Neural cell (in vitro differentiated cells): ENCODE results near the gene LILRB5.
"Not testable (repeated sequence)": the region's sequence is repeated elsewhere in the genome, so short reads cannot be mapped to it uniquely, and the experiment has no call there.

Experiments used
- CTCF ChIP-seq: fragments of 450-650 bp; IDR thresholded peaks from 2 replicates; pipeline ENCODE4 v1.5.1; 2014; ENCODE audit warnings: antibody characterized with exemption, mild to moderate bottlenecking, moderate library complexity; ENCODE audit not compliant: poor library complexity, severe bottlenecking
- EP300 ChIP-seq: fragments of 450-650 bp; conservative IDR thresholded peaks from 2 replicates; pipeline ENCODE4 v1.6.1; 2014; ENCODE audit warnings: antibody characterized with exemption, mild to moderate bottlenecking, moderate library complexity; ENCODE audit not compliant: poor library complexity, severe bottlenecking
- EZH2 ChIP-seq: fragments of 200-600, 300-800 bp; shearing (Covaris generic), sonication (generic); IDR thresholded peaks from 2 replicates; pipeline ENCODE4 v1.6.1; 2014; ENCODE audit warnings: antibody characterized with exemption, low read length, borderline replicate concordance, mild to moderate bottlenecking; ENCODE audit not compliant: insufficient read depth, poor library complexity, severe bottlenecking
- MXI1 ChIP-seq: fragments of 450-650 bp; conservative IDR thresholded peaks from 2 replicates; pipeline ENCODE4 v1.6.1; 2014; ENCODE audit warnings: antibody characterized with exemption, mild to moderate bottlenecking; ENCODE audit not compliant: poor library complexity, severe bottlenecking
- POLR2AphosphoS5 ChIP-seq: IDR thresholded peaks from 2 replicates; pipeline ENCODE4 v1.6.1; 2012
- RAD21 ChIP-seq: fragments of 450-650 bp; conservative IDR thresholded peaks from 2 replicates; pipeline ENCODE4 v1.6.1; 2014; ENCODE audit warnings: antibody characterized with exemption, mild to moderate bottlenecking, moderate library complexity
- SMC3 ChIP-seq: fragments of 450-650 bp; conservative IDR thresholded peaks from 2 replicates; pipeline ENCODE4 v1.6.1; 2014; ENCODE audit warnings: antibody characterized with exemption, mild to moderate bottlenecking, moderate library complexity; ENCODE audit not compliant: poor library complexity
- TAF1 ChIP-seq: IDR thresholded peaks from 2 replicates; pipeline ENCODE4 v1.6.1; 2012; ENCODE audit warnings: low read depth
- TF ChIP-seq, protein P1 (sequence below): IDR thresholded peaks from 2 replicates; pipeline ENCODE4 v1.6.1; 2012; ENCODE audit warnings: borderline replicate concordance

DNA sequence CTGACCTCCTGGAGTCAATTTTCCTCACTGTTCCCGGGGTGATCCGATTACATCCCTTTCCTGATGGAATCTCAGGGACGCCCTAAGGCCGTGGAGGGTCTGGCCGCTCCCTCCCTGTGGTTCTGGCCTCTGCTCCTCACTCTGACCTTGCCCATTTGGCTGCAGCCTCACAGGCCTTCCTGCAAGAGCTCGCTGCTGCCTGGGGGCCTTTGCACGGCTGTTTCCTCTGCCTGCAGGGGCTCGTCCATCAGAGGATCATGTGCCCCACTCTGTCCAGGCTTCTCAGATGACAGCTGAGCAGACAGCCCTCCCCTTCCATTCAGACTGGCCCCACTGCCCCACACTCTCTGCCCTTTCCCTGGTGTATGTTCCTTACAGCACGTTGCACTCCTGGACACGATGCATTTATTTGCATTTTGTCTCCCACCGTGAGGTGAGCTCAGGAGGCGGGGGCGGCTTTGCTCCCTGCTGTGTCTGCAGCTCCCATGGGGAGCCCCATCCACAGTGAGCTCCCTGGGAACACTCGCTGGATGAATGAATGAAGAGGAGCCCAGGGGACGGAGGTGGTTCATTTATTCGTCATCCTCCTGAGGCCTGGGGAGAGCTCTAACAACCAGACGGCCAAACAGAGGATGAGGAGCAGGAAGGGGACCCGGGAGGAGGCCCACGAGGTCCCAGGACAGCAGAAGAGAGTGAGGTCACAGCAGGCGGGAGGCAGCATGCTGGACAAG is 39.4 kb downstream of the LILRB5 start:
- not testable (repeated sequence) for TF ChIP-seq CTCF, POLR2AphosphoS5, TAF1, EP300, RAD21, EZH2, SMC3, MXI1
- TF ChIP-seq, protein P1, sequence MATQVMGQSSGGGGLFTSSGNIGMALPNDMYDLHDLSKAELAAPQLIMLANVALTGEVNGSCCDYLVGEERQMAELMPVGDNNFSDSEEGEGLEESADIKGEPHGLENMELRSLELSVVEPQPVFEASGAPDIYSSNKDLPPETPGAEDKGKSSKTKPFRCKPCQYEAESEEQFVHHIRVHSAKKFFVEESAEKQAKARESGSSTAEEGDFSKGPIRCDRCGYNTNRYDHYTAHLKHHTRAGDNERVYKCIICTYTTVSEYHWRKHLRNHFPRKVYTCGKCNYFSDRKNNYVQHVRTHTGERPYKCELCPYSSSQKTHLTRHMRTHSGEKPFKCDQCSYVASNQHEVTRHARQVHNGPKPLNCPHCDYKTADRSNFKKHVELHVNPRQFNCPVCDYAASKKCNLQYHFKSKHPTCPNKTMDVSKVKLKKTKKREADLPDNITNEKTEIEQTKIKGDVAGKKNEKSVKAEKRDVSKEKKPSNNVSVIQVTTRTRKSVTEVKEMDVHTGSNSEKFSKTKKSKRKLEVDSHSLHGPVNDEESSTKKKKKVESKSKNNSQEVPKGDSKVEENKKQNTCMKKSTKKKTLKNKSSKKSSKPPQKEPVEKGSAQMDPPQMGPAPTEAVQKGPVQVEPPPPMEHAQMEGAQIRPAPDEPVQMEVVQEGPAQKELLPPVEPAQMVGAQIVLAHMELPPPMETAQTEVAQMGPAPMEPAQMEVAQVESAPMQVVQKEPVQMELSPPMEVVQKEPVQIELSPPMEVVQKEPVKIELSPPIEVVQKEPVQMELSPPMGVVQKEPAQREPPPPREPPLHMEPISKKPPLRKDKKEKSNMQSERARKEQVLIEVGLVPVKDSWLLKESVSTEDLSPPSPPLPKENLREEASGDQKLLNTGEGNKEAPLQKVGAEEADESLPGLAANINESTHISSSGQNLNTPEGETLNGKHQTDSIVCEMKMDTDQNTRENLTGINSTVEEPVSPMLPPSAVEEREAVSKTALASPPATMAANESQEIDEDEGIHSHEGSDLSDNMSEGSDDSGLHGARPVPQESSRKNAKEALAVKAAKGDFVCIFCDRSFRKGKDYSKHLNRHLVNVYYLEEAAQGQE = not testable (repeated sequence)
